ENCODE measurements around the gene DTX3.

DNA sequence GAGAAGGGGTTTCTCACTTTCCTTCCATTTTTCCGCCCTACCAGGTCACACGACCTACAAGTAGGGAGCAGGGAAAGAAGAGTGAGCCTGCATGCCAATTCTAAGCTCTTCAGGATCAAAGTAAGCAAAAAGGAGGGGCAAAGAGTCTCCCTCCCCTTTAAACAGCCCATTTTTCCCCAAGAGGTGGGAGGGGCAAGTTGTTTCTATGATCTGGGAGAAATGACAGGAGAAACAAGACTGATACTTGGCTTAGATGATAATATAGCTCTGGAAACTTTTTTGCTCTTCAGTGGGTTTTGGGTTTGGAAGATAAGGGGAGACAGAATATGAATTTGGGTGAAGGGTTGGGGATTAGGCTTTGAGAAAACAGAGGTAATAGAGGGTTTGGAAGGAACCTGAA, 1.8 kb downstream of the DTX3 start:
- TF ChIP-seq, protein P1, sequence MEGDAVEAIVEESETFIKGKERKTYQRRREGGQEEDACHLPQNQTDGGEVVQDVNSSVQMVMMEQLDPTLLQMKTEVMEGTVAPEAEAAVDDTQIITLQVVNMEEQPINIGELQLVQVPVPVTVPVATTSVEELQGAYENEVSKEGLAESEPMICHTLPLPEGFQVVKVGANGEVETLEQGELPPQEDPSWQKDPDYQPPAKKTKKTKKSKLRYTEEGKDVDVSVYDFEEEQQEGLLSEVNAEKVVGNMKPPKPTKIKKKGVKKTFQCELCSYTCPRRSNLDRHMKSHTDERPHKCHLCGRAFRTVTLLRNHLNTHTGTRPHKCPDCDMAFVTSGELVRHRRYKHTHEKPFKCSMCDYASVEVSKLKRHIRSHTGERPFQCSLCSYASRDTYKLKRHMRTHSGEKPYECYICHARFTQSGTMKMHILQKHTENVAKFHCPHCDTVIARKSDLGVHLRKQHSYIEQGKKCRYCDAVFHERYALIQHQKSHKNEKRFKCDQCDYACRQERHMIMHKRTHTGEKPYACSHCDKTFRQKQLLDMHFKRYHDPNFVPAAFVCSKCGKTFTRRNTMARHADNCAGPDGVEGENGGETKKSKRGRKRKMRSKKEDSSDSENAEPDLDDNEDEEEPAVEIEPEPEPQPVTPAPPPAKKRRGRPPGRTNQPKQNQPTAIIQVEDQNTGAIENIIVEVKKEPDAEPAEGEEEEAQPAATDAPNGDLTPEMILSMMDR (IDR thresholded peaks at IDR 0.05; ENCODE audit: borderline replicate concordance, extremely low read depth, low read length, poor library complexity, severe bottlenecking): no peak
- no peak for TF ChIP-seq EZH2 (IDR thresholded peaks at IDR 0.05; ENCODE audit: borderline replicate concordance, low read depth, low read length, severe bottlenecking)
